ENCODE data around the gene ROR1.

DNA sequence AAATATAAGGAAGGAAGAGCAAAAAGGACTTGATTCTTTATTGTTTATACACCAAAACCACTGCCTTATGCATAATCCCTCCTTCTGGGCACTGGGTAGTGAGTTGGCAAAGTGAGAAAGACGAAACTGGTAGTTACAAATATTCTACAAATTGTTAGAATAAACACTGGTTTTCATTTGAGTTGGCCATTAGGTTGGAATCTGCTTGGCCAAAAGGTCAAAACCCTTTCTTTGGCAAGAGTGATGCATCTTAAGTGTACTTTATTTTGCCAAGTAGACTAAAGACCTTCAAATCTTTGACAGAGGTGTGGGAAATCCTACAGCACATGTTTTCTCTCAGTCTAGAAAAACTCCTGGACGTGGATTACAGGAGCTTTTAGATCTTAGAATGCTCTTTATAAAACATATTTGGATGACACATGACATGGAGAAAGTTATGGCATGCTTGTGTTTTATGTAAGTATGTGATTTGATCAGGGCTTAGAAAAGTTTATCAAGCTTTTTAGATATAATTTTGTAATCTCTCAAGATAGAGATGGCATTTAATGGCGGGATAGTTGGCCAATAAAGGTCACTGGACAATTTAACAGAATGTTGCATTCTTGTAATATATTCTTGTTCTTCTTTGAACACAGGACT is 120.9 kb downstream of the ROR1 start:
- TF ChIP-seq CTCF (conservative IDR thresholded peaks at IDR 0.05) = no peak
- no peak for TF ChIP-seq EZH2 (IDR thresholded peaks at IDR 0.05; ENCODE audit: low read depth)
